GM18867 (cell line): ENCODE measurements around the gene LRCH4.

Source experiments
- ATAC-seq: cut with Tn5 transposase; IDR thresholded peaks from one replicate; pipeline ENCODE4 v1.9.1; 2021; ENCODE audit warnings: mild to moderate bottlenecking, moderate library complexity; ENCODE audit not compliant: unreplicated experiment

Gene LRCH4, protein sequence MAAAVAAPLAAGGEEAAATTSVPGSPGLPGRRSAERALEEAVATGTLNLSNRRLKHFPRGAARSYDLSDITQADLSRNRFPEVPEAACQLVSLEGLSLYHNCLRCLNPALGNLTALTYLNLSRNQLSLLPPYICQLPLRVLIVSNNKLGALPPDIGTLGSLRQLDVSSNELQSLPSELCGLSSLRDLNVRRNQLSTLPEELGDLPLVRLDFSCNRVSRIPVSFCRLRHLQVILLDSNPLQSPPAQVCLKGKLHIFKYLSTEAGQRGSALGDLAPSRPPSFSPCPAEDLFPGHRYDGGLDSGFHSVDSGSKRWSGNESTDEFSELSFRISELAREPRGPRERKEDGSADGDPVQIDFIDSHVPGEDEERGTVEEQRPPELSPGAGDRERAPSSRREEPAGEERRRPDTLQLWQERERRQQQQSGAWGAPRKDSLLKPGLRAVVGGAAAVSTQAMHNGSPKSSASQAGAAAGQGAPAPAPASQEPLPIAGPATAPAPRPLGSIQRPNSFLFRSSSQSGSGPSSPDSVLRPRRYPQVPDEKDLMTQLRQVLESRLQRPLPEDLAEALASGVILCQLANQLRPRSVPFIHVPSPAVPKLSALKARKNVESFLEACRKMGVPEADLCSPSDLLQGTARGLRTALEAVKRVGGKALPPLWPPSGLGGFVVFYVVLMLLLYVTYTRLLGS

DNA sequence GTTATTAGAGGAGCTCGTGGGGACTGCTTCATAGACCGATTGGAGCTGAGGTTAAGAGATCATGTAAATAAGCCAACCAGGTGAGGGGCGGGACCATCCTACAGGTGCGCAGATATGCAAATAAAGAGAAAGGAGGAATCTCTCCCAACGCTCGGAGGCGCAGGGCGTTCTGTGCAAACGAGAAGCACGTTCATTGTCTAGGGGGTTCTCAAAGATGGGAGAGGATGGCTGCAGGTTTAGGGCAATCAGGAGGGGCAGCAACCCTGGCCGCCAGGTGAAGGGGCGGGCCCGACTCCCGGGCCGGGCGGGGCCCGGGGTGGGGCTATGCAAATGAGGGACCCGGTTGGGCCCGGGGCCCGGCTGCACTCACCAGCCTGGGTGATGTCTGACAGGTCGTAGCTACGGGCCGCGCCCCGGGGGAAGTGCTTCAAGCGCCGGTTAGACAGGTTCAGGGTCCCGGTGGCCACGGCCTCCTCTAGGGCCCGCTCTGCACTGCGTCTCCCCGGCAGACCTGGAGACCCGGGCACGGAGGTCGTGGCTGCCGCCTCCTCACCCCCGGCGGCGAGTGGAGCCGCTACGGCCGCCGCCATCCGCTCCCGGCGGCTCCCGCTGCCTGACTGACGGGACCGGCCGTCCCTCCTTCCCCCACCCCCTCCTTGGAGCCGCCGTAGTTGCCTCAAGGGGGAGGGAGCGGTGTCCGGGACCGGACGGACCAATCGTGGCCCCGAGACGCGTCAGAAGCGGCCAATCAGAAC lies at the start of gene LRCH4:
Gene LRCH4, minus strand, starts transcription at position 619 of the 755 bp plus-strand sequence. Its CDS starts 29 bp downstream, at position 590.
- peak; percentile 27 for ATAC-seq

DNA sequence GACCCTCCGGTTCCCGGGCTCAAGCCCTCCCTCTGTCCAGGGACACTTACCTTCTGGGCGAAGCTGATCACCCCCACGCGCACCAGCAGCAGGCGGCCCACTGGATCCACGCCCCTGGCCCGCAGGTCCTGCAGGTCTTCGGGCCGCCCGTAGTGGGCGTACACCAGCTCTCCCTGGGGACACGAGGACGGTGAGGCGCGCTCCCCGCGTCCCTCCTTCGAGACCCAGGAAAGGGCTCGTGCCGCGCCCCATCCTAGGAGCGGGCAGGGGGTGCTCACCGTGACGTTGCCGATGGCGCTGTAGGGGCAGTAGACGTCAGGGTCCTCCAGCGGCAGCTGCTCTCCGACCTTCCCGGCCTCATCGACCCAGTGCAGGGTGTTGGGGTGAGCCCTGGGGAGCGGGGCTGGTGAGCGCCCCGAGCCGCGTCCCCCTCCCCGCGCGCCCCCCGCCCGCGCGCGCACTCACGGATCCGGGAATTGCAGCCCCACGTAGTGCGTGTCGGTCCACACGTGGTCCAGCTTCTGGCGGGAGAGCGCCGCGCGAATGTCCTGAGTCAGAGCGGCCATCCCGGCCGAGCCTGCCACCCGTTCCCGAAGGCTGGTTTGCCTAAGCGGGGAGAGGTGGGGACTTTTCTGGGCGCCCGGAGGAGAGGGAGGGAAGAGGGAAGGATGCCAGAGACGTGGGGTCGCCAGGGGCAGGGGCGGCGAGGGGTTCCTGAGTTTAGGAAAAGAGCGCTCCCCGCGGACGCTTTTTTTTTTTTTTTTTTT lies 47.2 kb upstream of the LRCH4 start:
- ATAC-seq = peak; percentile 58

DNA sequence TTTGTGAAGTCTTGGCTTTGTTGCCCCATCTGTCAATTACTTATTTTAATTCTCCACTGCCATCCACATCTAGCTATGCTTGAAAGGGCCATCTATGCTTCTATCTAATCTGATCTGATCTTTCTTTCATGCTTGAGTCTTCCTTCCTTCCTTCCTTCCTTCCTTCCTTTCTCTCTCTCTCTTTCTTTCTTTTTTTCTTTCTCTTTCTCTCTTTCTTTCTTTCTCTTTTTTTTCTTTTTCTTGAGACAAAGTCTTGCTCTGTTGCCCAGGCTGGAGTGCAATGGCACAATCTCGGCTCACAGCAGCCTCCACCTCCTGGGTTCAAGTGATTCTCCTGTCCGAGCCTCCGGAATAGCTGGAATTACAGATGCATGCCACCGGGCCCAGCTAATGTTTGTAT lies 44.1 kb upstream of the LRCH4 start:
- ATAC-seq = no peak

DNA sequence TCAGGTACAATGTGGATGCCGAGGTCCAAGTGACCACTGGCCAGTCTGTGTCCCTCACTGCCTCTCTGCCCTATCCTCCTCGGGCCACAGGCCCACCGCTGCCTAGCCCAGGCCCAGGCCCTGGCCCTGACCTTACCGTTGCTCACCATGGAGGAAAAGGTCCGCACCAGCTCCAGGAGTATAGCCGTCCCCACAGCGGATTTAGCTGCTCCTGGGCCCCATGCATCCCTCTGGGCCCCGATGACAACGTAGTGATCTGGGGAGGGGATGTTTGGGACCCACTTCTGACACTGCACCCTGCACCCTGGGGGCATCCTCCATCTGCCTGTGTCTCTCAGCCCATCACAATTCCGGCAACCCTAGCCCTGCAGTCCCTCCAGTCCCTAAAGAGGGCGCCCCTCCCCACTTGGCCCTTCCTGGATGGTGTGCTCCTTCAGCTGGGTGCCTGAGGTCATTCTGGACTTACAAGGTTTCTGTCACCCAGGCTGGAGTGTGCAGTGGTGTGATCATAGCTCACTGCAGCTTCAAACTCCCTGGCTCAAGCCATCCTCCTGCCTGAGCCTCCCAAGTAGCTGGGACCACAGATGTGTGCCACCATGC lies 43.3 kb upstream of the LRCH4 start:
- no peak for ATAC-seq

DNA sequence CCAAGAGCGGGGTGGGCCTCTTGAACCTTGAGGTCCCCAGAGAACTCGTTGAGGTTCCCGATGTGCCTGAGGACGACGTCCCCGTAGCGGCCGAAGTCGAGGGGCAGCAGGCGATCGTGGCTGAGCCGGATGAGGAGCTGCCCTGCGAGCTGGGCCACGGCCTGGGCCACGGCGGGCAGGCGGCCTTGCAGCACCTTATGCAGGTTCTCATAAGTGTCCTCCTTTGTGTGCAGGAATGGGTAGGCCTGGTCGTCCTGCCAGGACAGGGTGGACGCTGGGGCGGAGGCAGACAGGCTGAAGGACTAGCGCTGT lies 41.3 kb upstream of the LRCH4 start:
- ATAC-seq = no peak

DNA sequence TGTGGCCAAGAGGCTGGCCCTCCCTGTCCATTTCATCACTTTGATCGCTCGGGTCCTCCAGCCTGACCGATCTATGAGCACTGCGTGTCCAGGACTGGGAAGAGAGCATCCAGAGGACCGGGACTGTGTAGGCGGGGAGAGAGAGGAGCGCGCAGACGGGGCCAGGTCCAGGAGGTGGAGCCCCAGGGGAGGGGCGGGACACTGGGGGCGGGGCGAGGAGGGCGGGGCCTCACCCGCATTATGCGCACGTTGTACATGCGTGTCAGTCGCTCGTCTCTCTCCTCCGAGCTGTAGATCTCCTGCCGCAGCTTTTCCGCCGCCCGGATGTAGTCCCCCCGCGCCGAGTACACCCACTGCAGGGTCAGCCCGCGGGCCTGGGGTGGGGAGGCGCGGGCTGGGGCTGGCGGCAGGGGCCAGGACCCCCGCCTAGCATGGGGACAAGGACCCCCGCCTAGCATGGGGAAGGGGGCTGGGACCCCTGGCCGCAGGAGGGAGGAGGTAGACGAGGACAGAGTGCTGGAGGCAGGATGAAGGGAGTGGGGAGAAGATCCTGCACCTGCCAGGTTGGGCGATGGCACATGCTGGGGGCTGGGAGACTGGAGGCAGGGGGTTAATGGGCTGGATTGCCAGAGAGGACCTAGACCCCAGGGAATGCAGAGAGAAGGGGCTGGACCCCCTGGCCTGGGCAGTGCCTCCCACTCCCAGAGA lies 40.8 kb upstream of the LRCH4 start:
- peak; percentile 85 for ATAC-seq

DNA sequence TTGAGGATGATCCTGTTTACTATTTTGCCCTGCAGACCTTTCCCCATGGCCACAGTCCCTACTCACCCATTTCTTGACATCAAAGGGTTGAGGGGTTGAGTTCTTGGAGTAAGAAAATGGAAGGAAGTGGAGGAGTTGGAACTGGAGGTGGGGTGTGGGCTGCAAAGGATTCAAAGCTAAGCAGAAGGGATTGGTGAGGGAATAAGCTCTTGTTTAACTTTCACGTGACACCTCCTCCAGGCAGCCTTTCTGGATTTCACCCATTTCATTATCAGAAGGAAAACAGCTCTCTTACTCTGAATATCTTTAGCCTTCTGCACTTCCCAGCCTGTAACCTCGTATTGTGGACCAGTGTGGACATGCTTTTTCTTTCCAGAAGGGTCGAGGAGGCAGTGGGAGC lies 40.1 kb upstream of the LRCH4 start:
- no peak for ATAC-seq

DNA sequence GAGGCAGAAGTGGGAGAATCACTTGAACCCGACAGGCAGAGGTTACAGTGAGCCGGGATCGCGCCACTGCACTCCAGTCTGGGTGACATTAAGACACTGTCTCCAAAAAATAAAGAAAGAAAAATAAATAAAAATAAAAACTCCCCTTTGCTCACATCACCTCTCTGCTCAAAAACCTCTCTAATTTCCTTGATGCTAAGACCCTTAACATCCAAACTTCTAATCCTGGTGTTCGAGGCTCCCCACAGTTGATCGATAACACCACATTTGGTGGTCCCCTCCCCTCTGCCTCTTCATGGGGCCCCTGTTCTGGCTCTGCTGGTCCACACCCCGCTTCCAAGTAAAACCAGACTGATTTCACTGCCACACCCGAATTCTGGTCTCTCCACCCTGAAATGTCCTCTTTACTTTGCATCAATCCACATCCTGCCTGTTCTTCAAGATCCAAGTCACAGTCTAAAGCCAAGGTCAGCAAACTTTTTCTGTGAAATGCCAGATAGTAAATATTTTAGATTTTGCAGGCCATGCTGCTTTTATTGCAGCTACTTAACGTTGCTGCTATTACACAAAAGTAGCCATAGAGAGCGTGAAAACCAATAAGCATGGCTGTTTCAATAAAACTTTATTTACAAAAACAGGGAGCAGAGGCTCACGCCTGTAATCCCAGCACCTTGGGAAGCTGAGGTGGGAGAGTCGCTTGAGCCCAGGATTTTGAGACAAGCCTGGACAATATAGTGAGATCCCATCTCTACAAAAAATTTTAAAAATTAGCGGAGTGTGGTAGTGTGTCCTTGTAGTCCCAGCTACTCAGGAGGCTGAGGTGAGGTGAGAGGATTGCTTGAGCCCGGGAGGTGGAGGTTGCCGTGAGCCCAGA lies 38.3 kb upstream of the LRCH4 start:
- ATAC-seq = no peak

DNA sequence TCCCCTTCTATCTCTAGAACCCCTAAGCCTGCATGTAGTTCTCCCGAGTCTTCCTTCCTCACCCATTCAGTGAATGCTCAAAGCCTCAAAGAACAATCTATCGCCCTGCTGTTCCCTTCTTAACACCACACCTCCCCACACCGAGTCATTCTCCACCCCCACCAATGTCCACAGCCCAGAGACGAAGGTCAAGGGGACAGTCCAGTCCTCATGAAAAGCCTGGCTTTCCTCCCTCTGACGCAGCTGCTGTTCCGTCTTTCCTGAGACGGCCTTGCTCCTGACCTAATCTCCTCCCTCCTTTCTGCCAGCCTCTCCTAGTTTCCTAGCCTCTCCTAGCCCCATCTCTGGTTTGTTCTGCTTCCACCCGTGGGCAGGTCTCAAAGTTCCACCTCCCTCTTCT lies 35.6 kb upstream of the LRCH4 start:
- ATAC-seq = no peak

DNA sequence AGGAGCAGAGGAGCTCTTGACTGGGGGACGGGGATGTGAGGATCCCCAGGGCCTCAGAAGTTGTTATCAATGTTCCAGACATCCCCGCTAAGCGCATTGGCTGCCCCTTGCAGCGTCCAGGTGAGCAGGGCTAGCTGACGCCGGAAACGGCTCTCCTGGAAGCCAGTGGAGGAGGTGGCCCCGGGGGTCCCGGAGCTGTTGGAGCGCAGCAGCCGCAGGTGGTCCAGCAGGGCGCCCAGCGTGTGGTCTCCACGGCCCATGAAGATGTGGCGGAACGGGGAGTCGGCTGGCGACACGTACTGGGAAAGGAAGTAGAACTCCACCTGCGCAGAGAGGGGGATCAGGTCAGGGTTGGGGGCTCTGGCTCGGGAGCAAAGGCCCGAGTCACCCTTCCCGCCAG lies 34.9 kb upstream of the LRCH4 start:
- no peak for ATAC-seq

DNA sequence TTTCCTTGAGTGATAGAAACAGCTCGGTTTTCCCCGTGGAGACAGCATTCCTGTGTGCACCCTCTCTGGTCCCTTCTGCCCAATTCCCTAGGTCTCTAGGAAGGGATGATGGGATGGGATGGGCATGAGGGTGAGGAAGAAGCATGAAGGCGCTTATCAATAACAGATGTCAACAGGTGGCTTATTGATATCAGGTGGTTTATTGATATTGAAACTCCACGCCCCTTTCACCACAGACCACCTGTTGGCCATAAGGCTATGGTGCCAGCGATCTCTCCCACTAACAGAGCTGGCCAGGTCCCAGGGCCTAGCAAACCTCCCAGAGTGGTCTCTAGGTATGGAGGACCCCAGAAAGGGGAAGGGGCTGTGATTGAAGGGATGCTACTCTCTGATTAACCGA lies 34.3 kb upstream of the LRCH4 start:
- ATAC-seq = no peak

DNA sequence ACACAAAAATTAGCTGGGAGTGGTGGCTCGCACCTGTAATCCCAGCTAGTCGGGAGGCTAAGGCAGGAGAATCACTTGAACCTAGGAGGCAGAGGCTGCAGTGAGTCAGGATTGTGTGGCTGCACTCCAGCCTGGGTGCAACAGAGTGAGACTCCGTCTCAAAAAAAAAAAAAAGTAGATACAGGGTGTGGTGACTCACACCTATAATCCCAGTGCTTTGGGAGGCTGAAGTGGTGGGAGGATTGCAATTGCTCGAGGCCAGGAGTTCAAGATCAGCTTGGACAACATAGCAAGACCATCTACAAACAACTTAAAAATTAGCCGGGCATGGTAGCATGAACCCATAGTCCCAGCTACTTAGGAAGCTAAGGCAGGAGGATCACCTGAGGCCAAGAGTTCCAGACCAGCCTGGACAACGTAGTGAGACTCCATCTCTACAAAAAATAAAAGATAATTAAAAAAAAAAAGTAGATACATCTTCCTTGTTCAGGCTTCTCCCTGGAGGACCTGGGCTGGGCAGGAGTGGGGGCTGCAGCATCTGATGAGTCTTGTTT lies 28.5 kb upstream of the LRCH4 start:
- no peak for ATAC-seq

DNA sequence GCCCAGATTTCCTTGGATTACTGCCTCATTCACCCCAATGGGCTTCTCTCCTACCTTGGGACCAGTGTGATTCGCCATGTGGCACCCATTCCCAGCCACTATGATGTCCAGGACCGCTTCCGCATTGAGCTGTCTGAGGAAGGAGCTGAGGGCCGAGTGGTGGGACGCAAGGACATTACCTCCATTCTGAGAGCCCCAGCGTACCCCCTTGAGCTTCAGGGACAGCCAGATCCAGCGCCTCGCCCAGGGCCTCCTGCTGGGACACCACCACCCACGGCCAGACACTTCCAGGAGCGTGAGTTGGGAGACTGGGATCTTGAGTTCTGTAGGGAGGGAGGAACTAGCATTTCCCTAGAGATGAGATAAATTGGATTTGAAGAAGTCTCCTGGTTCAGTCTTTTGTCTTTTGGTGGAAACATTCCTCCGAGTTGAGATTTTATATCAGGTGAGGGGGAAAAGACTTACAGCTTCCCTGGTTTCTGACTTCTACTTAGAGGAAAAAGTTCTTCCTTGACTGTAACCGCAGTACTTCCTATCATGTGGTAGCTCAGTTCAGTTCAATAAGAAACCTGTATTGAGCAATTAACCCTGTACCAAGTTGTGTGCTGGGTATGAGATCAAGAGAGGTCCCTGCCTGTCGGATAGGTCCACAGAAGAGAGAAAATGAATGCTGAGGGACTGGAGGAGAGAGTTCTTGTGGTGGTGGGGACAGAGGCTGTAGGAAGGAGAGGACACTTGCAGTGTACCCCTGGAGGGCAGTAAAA lies 27.7 kb upstream of the LRCH4 start:
- no peak for ATAC-seq

DNA sequence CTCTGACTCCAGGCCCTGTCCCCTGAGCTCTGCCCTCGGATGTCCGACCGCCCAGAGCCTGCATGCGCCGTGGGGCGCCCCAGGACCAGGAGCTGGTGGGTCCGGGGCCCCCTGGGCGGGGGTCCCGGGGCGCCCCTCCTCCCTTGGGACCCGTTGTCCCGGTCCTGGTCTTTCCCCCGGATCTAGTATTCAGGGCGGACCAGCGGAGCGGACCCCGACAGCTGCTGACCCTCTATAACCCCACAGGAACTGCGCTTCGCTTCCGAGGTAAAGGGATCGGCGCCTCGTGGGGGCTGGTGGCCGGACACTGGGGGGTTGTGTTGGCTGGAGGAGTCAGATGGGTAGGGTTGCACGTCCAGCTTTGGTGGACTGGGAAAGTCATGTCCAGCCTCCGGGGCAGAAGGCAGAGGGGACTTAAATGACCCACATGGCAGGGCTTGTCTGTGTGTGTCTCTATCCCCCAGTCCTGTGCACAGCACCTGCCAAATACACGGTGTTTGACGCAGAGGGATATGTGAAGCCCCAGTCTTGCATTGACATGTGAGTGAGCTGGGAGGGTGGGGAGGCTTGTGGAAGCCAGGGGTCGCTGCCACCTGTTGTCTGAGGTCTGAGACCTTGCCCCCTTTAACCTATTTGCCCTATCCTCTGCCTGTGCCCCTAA lies 26.9 kb upstream of the LRCH4 start:
- ATAC-seq = peak; percentile 0

DNA sequence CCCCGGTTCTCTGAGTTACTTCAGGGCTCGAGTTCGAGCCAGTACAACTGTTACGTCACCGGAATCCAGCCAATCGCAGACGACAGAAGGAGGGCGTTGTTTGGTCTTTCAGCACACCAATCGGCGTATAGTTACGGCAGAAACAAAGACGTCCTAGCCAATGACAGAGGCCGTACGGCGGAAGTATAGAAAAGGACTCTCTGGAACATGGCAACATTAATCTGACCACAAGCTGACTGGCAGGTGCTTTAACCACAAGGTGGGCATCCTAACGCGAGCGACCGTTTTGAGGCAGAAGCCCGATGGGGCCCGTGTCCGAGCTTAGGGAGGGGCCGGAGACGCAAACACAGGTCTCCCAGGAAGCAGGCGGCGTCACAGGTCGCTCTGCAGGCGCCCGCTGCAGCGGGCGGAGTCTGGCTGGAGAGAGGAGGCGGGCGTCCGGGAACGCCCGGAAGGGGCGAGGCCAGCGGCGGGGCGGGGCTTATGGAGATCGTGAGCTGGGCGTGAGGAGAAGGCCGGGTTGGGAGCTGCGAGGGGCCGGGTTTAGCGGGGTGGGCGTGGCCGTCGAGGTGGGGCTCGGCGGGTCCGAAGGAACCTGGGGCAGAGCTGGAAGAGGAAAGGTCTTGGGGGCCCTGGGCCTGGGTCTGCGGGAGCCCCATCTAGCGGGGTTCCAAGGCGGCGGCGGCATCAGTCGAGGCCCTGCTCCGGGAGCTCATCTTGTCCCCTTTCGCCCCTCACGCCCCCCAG lies 26.2 kb upstream of the LRCH4 start, which contains the start of gene MOSPD3:
Gene MOSPD3, plus strand, starts transcription at position 558 of the 747 bp plus-strand sequence. CDS start 252 bp downstream, outside the sequence.
- ATAC-seq = peak; percentile 90

DNA sequence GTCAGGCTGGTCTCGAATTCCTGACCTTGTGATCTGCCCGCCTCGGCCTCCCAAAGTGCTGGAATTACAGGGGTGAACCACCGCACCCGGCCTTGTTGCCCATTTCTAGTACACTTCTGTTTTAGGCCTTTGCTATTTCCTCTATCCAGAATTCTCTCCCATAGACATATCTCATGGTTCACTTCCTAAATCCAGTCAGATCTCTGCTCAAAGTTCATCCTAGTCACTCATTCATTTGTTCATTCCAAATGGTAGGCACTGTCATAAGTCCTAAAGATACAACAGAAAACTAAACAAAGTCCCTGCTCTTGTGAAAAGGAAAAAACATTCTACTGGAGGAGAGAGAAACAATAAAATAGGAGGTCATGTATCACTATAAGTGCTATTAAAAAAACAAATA lies 24.0 kb upstream of the LRCH4 start:
- no peak for ATAC-seq

DNA sequence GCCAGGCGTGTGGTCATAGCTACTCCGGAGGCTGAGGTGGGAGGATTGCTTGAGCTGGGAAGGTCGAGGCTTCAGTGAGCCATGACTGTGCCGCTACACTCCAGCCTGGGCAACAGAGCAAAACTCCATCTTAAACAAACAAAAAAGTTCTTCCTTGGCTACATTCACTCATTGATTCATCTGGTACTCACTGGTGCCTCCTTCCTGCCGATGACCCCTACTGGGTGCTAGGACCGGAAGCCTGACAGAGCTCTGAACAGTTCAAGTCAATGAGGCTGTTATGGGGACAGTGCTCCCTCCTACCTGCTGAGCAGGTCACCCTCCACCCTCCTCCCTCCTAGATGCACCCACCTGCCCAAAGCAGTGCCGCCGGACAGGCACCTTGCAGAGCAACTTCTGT lies 21.2 kb upstream of the LRCH4 start:
- ATAC-seq = no peak
